Cardiac muscle cell (in vitro differentiated cells and primary cell): ENCODE data around the gene C19orf81. TPM values are rescaled to one million over a fixed set of nuclear protein-coding genes. Genes with fewer than 3 reads are reported as not detected.

Experiments used
- DNase-seq, 2 donors: peaks; one replicate each; pipeline versions ENCODE4 v3.0.0 to v3.0.0-alpha.2; 2010 to 2017; ENCODE audit warnings: low read depth in 1 of 2, low spot score in 1 of 2
- H3K27ac ChIP-seq: fragments of 200-600 bp; sonication (generic); 2 replicates; pipeline ENCODE4 v1.5.1; 2016
- H3K27me3 ChIP-seq: fragments of 200-600 bp; sonication (generic); 2 replicates; pipeline ENCODE4 v1.6.0; 2016; ENCODE audit warnings: control low read depth
- H3K36me3 ChIP-seq: fragments of 200-600 bp; sonication (generic); 2 replicates; pipeline ENCODE4 v1.5.1; 2016; ENCODE audit warnings: control low read depth
- H3K4me1 ChIP-seq: fragments of 200-600 bp; sonication (generic); 2 replicates; pipeline ENCODE4 v1.8.1; 2017; ENCODE audit warnings: low read depth, mild to moderate bottlenecking, mixed run types
- H3K4me3 ChIP-seq: fragments of 200-600 bp; sonication (generic); 2 replicates; pipeline ENCODE4 v1.5.1; 2016; ENCODE audit warnings: mild to moderate bottlenecking
- H3K9me3 ChIP-seq: fragments of 200-600 bp; sonication (generic); 2 replicates; pipeline ENCODE4 v1.5.1; 2017; ENCODE audit warnings: low read depth, mild to moderate bottlenecking, control low read depth
- CTCF ChIP-seq: IDR thresholded peaks from 2 replicates; pipeline ENCODE4 v1.5.1; 2012; ENCODE audit warnings: low read depth, mild to moderate bottlenecking, low read length
- polyA plus RNA-seq: library from polyadenylated mRNA; unstranded; fragments of >200 nt; fragmentation: Nextera tagmentation; extraction: Ambion mirVana; gene quantifications from 2 replicates; pipeline ENCODE4 v1.2.1, GENCODE V29; 2016
- total RNA-seq: library from RNA; depleted of rRNA; stranded (reverse); fragments of >200 nt; gene quantifications from 2 replicates; pipeline ENCODE4 v1.2.3, GENCODE V29; 2016

The C19orf81 gene
- total and polyA plus RNA-seq, 2 experiments from 2014 or later = 23.5 to 67.4 TPM

DNA sequence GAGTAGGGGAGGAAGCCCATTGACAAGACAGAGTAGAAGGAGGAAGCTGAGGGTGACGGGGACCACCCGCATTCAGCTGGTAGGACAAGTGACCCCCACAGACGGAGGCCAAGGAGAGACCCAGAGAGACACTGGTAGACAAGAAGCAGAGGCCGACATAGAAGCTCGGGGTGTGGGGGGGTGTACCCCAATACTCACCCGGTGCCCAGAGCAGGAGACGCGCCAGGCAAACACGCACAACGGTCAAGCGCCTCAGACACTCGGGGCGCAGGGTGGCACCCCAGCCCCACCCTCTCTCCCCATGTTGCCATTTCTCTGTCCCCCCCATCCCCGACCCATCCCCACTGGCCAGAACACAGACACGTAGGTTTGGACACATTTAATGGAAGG is 46.8 kb downstream of the C19orf81 start:
- Histone ChIP-seq H3K27ac (no peak overlapping the region), H3K36me3 (no peaks in the 10 kb centered on the region), H3K4me1 (no peaks in the 10 kb centered on the region), H3K9me3 (no peaks in the 10 kb centered on the region), H3K4me3 (no peak overlapping the region), H3K27me3 (peaks cover 99% of the 10 kb centered on the region)
- DNase-seq = no peak
- no peak for TF ChIP-seq CTCF

DNA sequence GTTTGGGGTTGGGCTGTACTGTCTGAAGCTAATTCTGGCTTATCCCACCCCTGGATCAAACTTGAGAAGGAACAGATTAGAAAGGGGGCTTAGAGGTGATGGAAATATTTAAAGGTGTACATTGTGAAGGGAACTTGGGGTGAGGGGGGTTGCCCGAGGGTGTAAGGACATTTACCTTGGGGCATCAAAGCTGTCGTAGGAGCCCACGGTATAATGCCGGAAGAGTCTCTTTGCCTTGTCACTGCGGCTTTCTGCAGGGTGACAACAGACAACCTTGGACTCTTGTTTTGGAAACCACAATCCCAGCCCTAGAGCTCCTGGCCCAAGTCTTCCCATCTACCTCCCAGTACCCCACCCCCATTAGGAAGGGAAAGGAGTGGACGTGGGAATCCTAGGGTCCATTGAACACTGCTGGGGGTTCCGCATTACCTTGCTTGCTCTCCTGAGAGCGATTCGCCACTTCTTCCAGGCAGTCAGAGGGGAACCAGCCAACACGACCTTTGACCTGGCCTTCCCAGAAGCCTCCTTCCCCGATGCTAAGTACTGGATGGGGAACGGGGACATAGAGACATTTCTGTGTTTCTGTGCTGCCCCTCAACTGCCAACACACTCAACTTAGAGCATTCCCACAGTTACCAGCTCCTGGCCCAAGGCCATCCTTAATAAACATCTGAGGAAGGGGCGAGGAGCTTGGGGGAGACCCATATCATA is 48.3 kb downstream of the C19orf81 start:
- Histone ChIP-seq H3K36me3 (no peaks in the 10 kb centered on the region), H3K27me3 (peaks cover 94% of the 10 kb centered on the region), H3K27ac (no peak overlapping the region), H3K4me1 (no peaks in the 10 kb centered on the region), H3K4me3 (no peak overlapping the region), H3K9me3 (no peaks in the 10 kb centered on the region)
- DNase-seq = no peak
- TF ChIP-seq CTCF = no peak

DNA sequence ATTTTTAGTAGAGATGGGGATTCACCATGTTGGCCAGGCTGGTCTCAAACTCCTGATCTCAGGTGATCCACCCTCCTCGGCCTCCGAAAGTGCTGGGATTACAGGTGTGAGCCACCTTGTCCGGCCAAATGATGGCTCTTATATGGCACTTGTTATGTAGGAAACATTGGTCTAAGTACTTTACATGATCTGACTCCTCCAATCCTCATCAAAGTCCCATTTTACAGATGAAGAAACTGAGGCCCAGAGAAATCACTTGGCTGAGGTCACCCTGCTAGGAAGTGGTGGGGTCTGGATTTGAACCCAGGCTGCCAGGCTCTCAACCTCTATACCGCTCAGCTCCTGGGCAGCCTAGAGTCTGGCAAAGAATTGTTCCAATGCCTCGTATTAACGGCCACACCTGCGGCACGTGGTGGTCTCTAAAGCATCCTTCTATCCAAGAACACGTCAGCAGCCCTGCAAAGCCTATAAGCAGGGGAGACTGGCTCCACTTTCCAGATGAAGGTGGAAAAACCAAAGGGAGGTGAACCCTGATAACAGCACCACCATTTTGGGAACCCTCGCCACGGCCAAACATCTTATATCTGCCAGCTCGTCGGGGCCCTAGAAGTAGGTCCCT is 52.2 kb downstream of the C19orf81 start:
- no peak for TF ChIP-seq CTCF
- Histone ChIP-seq H3K36me3 (no peaks in the 10 kb centered on the region), H3K9me3 (no peaks in the 10 kb centered on the region), H3K4me3 (no peak overlapping the region), H3K27me3 (peaks cover 64% of the 10 kb centered on the region), H3K4me1 (no peaks in the 10 kb centered on the region), H3K27ac (no peak overlapping the region)
- DNase-seq = no peak

DNA sequence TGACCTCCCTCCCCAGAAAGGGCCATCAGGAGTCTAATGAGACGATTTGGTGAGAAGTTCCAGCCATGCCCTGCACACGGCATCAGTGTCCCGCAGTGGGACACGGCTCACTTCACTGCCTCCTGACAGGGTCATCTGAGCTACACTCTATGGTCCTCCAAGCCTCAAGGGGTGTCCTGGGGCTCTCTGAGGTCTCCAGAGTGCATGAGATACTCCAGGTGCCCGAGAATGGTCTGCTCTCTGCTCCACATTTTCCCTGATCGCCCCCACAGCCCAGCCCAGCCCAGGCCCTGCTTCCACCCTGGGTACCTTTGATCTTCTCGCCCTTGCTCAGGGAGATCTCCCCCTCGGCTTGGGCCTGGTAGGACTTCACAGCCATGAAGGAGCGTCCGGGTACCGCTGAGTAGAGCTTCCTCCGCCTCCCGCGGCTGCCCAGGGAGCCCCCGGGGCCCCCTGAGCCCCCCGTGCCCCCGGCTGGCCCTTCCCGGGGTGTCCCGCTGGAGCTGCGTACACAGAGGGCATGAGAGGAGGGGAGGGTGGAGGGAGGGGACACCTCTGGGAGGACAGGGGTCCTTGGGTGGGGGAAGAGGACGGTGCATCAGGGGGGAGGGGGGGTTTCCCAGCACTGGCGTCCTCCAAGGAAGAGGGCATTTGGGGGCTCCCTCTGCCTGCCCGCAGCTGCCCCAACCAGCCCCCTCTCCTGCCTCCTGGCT is 53.1 kb downstream of the C19orf81 start:
- no peak overlapping the region for H3K27ac ChIP-seq
- no peak for DNase-seq
- H3K4me3 ChIP-seq = no peak overlapping the region
- H3K36me3 ChIP-seq = no peaks in the 10 kb centered on the region
- H3K27me3 ChIP-seq = peaks cover 56% of the 10 kb centered on the region
- H3K9me3 ChIP-seq = no peaks in the 10 kb centered on the region
- no peak for TF ChIP-seq CTCF
- H3K4me1 ChIP-seq = no peaks in the 10 kb centered on the region

- DNase-seq = peak in 1 of 2 donors; percentile 18
- H3K4me3 ChIP-seq = no peak overlapping the region
- no peaks in the 10 kb centered on the region for H3K4me1 ChIP-seq
- H3K36me3 ChIP-seq = no peaks in the 10 kb centered on the region
- no peak overlapping the region for H3K27ac ChIP-seq
- H3K27me3 ChIP-seq = peaks cover 48% of the 10 kb centered on the region
- H3K9me3 ChIP-seq = no peaks in the 10 kb centered on the region
- TF ChIP-seq CTCF = no peak
These were observed 53.9 kb downstream of the C19orf81 start for GRCh38 chr19:50702871-50703829.
